Stimulated activated CD4-positive, alpha-beta T cell treated with anti-CD3 and anti-CD28 coated beads, Interleukin-12 subunit alpha, Interleukin-12 subunit beta, amount 100 ng/mL, for 24 hours (primary cell): Measurements from ENCODE around the gene CYP24A1.

Experiments used
- DNase-seq, 2 experiments: peaks; one replicate each; pipeline ENCODE4 v3.0.0-alpha.2; 2020; ENCODE audit warnings: low read depth in 2 of 2

CYP24A1 gene

GRCh38 chr20:54114109-54114508, 59.7 kb downstream of the CYP24A1 start:
- no peak for DNase-seq

- DNase-seq, result no peak
Measured at GRCh38 chr20:54113566-54113965, 60.2 kb downstream of the CYP24A1 start.

- DNase-seq, result no peak
Measured at GRCh38 chr20:54112221-54112884, 61.4 kb downstream of the CYP24A1 start.

GRCh38 chr20:54111460-54111859, 62.3 kb downstream of the CYP24A1 start:
- no peak for DNase-seq

- no peak for DNase-seq
Measured at GRCh38 chr20:54110457-54110856, 63.3 kb downstream of the CYP24A1 start.

GRCh38 chr20:54110041-54110440, 63.7 kb downstream of the CYP24A1 start:
- DNase-seq, result no peak

GRCh38 chr20:54108817-54109216, 65.0 kb downstream of the CYP24A1 start:
- no peak for DNase-seq

- DNase-seq, result no peak
Measured at GRCh38 chr20:54108326-54108642, 65.5 kb downstream of the CYP24A1 start.

GRCh38 chr20:54107600-54108325, 66.0 kb downstream of the CYP24A1 start:
- no peak for DNase-seq

GRCh38 chr20:54107181-54107580, 66.6 kb downstream of the CYP24A1 start:
- no peak for DNase-seq

- no peak for DNase-seq
Measured at GRCh38 chr20:54106162-54106561, 67.6 kb downstream of the CYP24A1 start.

- no peak for DNase-seq
Measured at GRCh38 chr20:54105653-54106052, 68.1 kb downstream of the CYP24A1 start.

- DNase-seq, result no peak
Measured at GRCh38 chr20:54104781-54105180, 69.0 kb downstream of the CYP24A1 start.

GRCh38 chr20:54103762-54104600, 69.8 kb downstream of the CYP24A1 start:
- no peak for DNase-seq
